ENCODE measurements around the gene TM6SF1. TPM values are rescaled to one million over a fixed set of nuclear protein-coding genes. Genes with fewer than 3 reads are reported as not detected.

The TM6SF1 gene
- total and polyA plus RNA-seq, 2 of the 4 experiments (the other 2 are of a cell fraction) = 1.6 to 1.9 TPM

- peak overlapping the region; percentile 58 for H3K4me2 ChIP-seq (ENCODE audit: low read depth, low read length)
- H2BK5ac ChIP-seq (ENCODE audit: low read depth, low read length, poor library complexity, severe bottlenecking) = peak overlapping the region; percentile 25
- in situ Hi-C loops (cut with MboI; ENCODE audit: low sequenced_read_pairs) (no loop called here), dilution Hi-C loops (cut with HindIII; ENCODE audit: low sequenced_read_pairs, unreplicated experiment) (no loop called here), intact Hi-C loops (cut with micrococcal nuclease) (loop anchor here (2.0 kb wide), 2 partner anchors 45 to 219 kb away; no protein-coding TSS in a partner anchor)
- H2AFZ ChIP-seq (replicated peaks; ENCODE audit: low read length, poor library complexity) = peak overlapping the region; percentile 92
- peak overlapping the region; percentile 54 for H3K14ac ChIP-seq (replicated peaks; ENCODE audit: low read depth, low read length)
- no TSS peak for BruUV-seq (replicated peaks)
- peak overlapping the region; percentile 64; the same call in 1 of the 2 replicates for H2AK5ac ChIP-seq (ENCODE audit: low read depth, low read length)
- H3K36me3 ChIP-seq (ENCODE audit: control insufficient read depth, insufficient read depth, low read length) = peaks cover under 1% of the 10 kb centered on the region; the same call in 1 of the 2 replicates
- peak overlapping the region; percentile 64 for H2BK120ac ChIP-seq (ENCODE audit: low read depth, low read length)
- WGBS, 2 experiments (ENCODE audit: extremely low coverage in 2 of 2, insufficient read length in 1 of 2) = 82% methylated on average over 9 of the region's 12 CpGs; no CpG with 5 or more reads in 1 of the 2 experiments
- H3K56ac ChIP-seq (ENCODE audit: extremely low read depth, insufficient read depth, low read length) = no peak overlapping the region
- no peaks in the 10 kb centered on the region for H3K27me3 ChIP-seq (ENCODE audit: control insufficient read depth, insufficient read depth, low read length)
- CTCF ChIA-PET = interaction anchor here (0.6 kb wide), 1 partner anchor 72 kb away, joined by 8 read pairs; no protein-coding TSS in a partner anchor
- peak overlapping the region; percentile 92 to 100 for H4K8ac ChIP-seq (ENCODE audit: low read depth in 2 of 2, low read length in 2 of 2)
- POLR2A ChIA-PET (ENCODE audit: unreplicated experiment) = no interaction called here
- peak overlapping the region; percentile 94 for H4K5ac ChIP-seq (ENCODE audit: low read depth, low read length)
- H3K4me1 ChIP-seq (ENCODE audit: control insufficient read depth, insufficient read depth, low read length) = peaks cover 6% of the 10 kb centered on the region
- H4K20me1 ChIP-seq (ENCODE audit: insufficient read depth, low read length) = peaks cover 34% of the 10 kb centered on the region
- H2BK15ac ChIP-seq (ENCODE audit: low read depth, low read length) = peak overlapping the region; percentile 27; the same call in 2 of the 3 replicates
- TF ChIP-seq MXI1 (IDR thresholded peaks at IDR 0.05; ENCODE audit: borderline replicate concordance, low read depth, low read length) = no peak
- no peak for TF ChIP-seq RAD21 (IDR thresholded peaks at IDR 0.05; ENCODE audit: low read length)
- no peak for TF ChIP-seq POLR2A (IDR thresholded peaks at IDR 0.05; ENCODE audit: low read depth, low read length)
- no peak for TF ChIP-seq RCOR1 (IDR thresholded peaks at IDR 0.05; ENCODE audit: insufficient replicate concordance, low read length)
- no peak for TF ChIP-seq MAZ (IDR thresholded peaks at IDR 0.05; ENCODE audit: borderline replicate concordance, low read depth, low read length)
- no peak for TF ChIP-seq FOS (IDR thresholded peaks at IDR 0.05; ENCODE audit: low read depth, low read length)
- no peak for TF ChIP-seq CEBPB (IDR thresholded peaks at IDR 0.05; ENCODE audit: low read depth, low read length)
- TF ChIP-seq CHD1 (IDR thresholded peaks at IDR 0.05; ENCODE audit: low read depth, low read length) = no peak
- TF ChIP-seq ELK1 (IDR thresholded peaks at IDR 0.05; ENCODE audit: borderline replicate concordance, low read depth, low read length) = no peak
- TF ChIP-seq CTCF (conservative IDR thresholded peaks at IDR 0.05; ENCODE audit: low read depth, low read length) = no peak
- no peak for TF ChIP-seq NFE2L2 (IDR thresholded peaks at IDR 0.05; ENCODE audit: low read depth, low read length)
- TF ChIP-seq RFX5 (IDR thresholded peaks at IDR 0.05; ENCODE audit: low read depth, low read length) = no peak
- TF ChIP-seq, protein P1, sequence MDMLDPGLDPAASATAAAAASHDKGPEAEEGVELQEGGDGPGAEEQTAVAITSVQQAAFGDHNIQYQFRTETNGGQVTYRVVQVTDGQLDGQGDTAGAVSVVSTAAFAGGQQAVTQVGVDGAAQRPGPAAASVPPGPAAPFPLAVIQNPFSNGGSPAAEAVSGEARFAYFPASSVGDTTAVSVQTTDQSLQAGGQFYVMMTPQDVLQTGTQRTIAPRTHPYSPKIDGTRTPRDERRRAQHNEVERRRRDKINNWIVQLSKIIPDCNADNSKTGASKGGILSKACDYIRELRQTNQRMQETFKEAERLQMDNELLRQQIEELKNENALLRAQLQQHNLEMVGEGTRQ (IDR thresholded peaks at IDR 0.05; ENCODE audit: low read depth, low read length) = no peak
- peak overlapping the region; percentile 86 for H3K4ac ChIP-seq (ENCODE audit: low read depth, low read length)
- H3K79me1 ChIP-seq (ENCODE audit: low read depth in 1 of 2, low read length in 2 of 2) = peaks cover 9 to 24% of the 10 kb centered on the region in 2 experiments; a peak in 3 of 4 replicates
- DNase-seq (no peak), ATAC-seq (ENCODE audit: low read depth) (no peak)
- peak overlapping the region; percentile 90 for H3K4me3 ChIP-seq (ENCODE audit: insufficient read depth, low read depth, low read length)
- peak overlapping the region; percentile 29 for H2AK9ac ChIP-seq (replicated peaks; ENCODE audit: low read depth, low read length, poor library complexity)
- H3K9me1 ChIP-seq (ENCODE audit: insufficient read depth, low read length) = peaks cover 16% of the 10 kb centered on the region
- H3K18ac ChIP-seq (ENCODE audit: low read depth, low read length) = peak overlapping the region; percentile 49
- peak overlapping the region; percentile 75 for H3K27ac ChIP-seq (ENCODE audit: insufficient read depth, low read length)
- H4K91ac ChIP-seq (ENCODE audit: insufficient read depth, low read depth, low read length) = peak overlapping the region; percentile 81
- no peaks in the 10 kb centered on the region for H3K9me3 ChIP-seq (ENCODE audit: control insufficient read depth, insufficient read depth, low read length)
- 0 out of 2 replicates have a peak overlapping the region, but pooled peaks have one; percentile 49 for H3K23ac ChIP-seq (ENCODE audit: low read depth, low read length)
- no peak overlapping the region for H2BK20ac ChIP-seq (ENCODE audit: low read depth, low read length)
- H3K9ac ChIP-seq (ENCODE audit: low read depth, low read length) = peak overlapping the region; percentile 67
Measured at GRCh38 chr15:83067638-83067962, 39.8 kb upstream of the TM6SF1 start.
